Stimulated activated CD4-positive, alpha-beta T cell treated with anti-CD3 and anti-CD28 coated beads, Interleukin-4, amount 100 ng/mL, for 24 hours (primary cell): ENCODE results near the gene KLHL29.

Source experiments
- DNase-seq: peaks from one replicate; pipeline ENCODE4 v3.0.0-alpha.2; 2020

KLHL29 gene

GRCh38 chr2:23399674-23400261 is 14.8 kb downstream of the KLHL29 start:
- DNase-seq, result no peak

- DNase-seq, result no peak
These were observed 15.7 kb downstream of the KLHL29 start for GRCh38 chr2:23400703-23401102.

GRCh38 chr2:23401427-23402204 is 16.6 kb downstream of the KLHL29 start:
- DNase-seq, result no peak

DNA sequence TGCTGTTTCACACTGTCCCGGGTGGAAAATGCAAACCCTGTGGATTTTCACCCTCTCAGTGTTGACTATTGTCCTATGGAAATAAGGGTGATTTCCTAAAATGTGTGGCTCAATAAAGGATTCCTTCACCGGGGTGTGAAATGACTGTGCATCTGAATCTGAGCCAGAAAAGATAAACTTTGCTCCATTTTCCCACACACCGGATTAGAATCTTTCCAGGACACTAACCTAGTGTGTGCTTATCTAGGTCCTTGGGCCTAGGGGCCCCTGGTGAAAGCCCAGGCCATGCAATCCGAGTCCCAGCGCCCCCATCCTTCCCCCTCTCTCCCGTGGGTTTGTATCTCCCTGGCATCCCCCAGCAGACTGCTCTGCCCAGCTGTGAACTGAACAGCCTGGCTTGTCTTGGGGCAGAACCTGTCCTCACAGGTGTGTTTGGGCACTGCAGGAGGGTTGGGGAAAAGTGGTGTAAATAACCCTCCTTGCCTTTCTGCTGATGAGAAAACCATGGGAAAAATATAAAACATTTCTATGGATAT is 17.3 kb downstream of the KLHL29 start:
- no peak for DNase-seq

- DNase-seq, result no peak
These were observed 19.4 kb downstream of the KLHL29 start for GRCh38 chr2:23404426-23404825.

- DNase-seq, result no peak
These were observed 24.3 kb downstream of the KLHL29 start for GRCh38 chr2:23409248-23409647.

DNA sequence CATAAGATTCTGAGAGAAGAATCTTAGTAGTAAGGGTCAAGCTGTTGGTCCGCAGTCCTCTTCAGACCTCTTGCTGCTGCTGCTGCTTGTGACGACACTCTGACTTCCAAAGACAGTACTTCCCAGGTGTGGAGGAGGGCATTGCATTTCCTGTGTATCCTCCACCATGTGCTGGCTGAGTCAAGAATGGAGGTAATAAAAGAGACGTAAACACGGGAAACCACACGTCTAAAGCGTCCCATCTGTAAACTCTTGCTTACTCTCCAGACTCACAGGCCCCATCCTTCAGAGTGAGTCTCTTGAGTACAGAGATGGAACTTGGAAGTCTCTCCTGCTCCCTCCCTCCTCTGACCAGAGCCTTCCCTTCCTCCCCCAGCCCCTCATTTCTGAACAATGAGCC is 25.6 kb downstream of the KLHL29 start:
- DNase-seq, result no peak

DNA sequence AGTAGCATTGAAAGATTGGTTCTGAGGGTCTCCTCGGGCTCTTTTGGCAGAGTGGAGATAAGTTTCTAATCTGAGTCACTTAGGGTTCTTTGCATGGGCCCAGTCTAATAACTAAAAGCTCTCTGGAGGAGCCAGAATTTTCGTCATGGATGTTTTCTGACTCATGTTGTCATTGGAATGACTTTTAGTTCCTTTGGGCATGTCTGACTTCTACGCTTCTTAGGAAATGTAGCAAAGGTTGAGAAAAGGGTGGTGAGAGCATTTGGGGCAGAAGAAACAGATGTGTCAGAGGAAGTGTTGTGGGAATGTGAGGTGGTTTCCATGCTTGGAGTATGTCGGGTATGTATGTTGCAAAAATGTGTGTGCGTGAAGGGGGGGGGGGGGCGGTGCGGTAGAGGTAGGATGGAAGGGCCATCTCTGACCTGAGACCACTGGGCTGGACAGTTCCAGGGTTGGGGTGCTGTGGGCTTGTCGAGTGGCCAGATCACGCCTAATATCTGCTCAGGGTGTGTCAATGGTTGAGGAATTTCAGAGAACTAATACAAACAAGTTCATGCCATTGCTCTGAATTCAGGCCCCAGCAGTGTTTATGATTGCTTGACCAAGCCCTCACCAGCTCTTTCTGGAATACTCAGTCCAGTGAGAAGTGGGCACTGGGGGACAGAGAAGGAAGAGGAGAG is 26.9 kb downstream of the KLHL29 start:
- DNase-seq, result no peak

- no peak for DNase-seq
These were observed 27.7 kb downstream of the KLHL29 start for GRCh38 chr2:23412556-23413155.

GRCh38 chr2:23413641-23414040 is 28.7 kb downstream of the KLHL29 start:
- DNase-seq, result no peak

DNA sequence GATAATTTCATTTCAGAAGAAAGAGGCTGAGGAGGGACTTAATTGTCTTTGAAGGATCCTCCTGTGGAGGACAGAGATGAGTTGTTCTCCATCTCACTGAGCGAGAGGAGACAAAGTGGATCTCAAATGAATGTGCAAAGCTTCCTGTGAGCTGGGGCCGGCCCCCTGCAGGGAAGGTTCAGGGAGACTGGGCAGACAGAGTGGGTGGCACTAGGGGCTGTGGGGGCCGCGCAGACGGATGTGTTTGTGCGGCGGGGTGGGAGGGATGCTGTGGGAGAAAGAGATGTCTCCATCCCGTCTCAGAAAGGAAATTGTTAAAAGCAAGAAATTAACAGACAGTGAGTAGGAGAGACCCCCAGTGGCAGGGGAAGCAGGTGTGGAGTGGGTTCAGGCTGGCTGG is 29.1 kb downstream of the KLHL29 start:
- DNase-seq, result no peak

DNA sequence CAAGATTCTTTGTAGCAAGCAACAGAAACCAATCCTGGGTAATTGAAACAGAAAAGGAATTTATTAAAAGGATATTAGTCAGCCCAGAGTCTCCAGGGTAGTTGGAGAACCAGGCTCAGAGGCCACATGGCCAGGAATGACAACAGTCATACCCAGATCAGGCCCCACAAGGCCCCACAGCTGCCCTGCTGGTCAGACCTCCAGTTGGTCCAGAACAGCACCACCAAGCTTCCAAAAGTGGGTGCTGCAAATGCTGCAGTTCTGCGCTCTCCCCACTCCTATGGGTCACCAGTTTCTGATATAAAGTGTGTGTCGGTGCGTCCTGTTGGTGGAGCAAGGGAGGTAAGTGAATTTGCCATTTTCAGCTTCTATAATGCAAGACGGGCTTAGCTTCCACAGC is 29.9 kb downstream of the KLHL29 start:
- DNase-seq, result no peak

- DNase-seq, result no peak
These were observed 32.3 kb downstream of the KLHL29 start for GRCh38 chr2:23417310-23417709.

- DNase-seq, result no peak
These were observed 33.1 kb downstream of the KLHL29 start for GRCh38 chr2:23418056-23418455.

- no peak for DNase-seq
These were observed 33.5 kb downstream of the KLHL29 start for GRCh38 chr2:23418461-23418911.

DNA sequence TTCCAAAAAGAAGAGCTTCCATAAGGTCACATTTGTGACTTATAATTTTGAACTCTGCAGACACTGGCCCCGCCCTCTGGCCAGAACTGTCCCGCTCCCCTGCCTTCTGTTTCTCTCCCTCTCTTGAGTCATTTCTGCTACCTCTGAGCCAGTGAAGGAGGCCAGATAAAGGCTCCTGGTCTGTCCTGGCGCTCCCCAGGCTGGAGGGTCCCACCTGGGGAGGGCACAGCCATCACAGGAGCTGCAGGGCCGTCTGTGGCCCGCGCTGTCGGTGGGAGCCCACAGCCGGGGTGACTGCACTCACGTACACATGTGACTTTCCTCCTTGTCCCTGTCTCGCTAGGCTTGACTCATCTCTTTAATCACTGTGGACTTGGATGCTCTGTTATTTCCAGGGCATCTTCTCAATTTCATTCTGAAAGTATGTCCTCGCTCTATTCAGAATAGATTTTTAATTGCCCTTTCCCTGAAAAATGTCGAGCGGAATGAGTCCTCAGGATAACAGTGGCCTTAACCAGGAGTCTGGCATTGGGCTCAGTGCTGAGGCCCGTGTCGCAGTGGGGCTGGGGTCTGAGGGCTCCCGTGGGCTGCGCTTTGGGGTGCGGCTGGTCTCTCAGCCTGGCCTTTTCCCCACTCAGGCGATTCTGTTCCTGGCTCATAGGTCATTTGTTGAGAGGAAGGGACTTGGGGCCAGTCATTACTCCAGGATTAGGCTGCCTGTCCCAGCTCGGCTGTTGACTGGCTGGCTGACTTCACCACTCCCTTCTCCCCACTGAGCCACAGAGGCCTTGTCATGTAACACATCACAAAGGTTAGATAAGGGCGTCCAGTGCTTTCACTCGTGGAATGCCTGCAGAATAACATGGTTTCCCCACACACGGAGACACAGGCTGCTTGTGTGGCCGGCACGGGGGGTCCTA is 34.5 kb downstream of the KLHL29 start:
- no peak for DNase-seq

GRCh38 chr2:23420091-23420839 is 35.3 kb downstream of the KLHL29 start:
- DNase-seq, result no peak

- no peak for DNase-seq
These were observed 36.0 kb downstream of the KLHL29 start for GRCh38 chr2:23420840-23421476.

- no peak for DNase-seq
These were observed 37.4 kb downstream of the KLHL29 start for GRCh38 chr2:23422089-23423061.
